Ovary (tissue), 3 donors: ENCODE results near the gene PCIF1.

Source experiments
- EP300 ChIP-seq: sonication (generic); formaldehyde crosslinking; IDR thresholded peaks from one replicate; pipeline ENCODE4 v1.6.1; 2017; ENCODE audit warnings: antibody characterized with exemption
- POLR2A ChIP-seq: fragments of 450-650 bp; IDR thresholded peaks from one replicate; pipeline ENCODE4 v1.6.1; 2017; ENCODE audit warnings: antibody characterized with exemption, mild to moderate bottlenecking, moderate library complexity
- TF ChIP-seq, protein P1 (sequence below), 3 donors: fragments of 450-650 bp in 2 of 3; fragments of 200-600 bp in 1 of 3; IDR thresholded peaks; one replicate each; pipeline versions ENCODE4 v1.5.1 to v1.8.0; 2016 to 2022; ENCODE audit warnings: antibody characterized with exemption in 3 of 3, mild to moderate bottlenecking in 1 of 3
- donor health status: DM: no; HTN: no; CAD: no.

DNA sequence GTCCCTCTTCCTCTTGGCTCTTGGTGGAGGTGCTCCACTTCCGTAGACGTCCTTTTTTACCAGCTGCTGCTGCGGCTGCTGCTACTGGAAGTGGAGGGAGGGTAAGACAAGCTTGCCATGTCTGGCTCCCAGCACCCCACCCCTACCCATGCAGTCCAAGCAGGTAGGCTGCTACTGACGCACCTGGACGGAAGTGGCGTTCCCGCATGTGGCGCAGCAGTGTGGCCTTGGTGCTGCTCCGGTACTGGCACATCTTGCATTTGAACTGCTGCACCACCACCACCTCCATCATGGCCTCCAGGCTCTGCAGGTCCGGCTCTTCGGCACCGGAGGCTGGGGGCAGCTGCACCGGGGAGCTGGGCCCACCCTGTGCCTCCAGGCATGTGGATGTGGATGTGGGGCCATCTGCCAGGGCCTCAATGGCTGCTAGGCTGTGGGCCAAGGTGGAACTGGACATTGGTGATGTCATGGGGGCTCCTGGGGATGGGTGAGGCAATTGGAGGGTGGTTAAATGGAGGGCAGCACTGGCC is 33.1 kb downstream of the PCIF1 start:
- TF ChIP-seq, protein P1, sequence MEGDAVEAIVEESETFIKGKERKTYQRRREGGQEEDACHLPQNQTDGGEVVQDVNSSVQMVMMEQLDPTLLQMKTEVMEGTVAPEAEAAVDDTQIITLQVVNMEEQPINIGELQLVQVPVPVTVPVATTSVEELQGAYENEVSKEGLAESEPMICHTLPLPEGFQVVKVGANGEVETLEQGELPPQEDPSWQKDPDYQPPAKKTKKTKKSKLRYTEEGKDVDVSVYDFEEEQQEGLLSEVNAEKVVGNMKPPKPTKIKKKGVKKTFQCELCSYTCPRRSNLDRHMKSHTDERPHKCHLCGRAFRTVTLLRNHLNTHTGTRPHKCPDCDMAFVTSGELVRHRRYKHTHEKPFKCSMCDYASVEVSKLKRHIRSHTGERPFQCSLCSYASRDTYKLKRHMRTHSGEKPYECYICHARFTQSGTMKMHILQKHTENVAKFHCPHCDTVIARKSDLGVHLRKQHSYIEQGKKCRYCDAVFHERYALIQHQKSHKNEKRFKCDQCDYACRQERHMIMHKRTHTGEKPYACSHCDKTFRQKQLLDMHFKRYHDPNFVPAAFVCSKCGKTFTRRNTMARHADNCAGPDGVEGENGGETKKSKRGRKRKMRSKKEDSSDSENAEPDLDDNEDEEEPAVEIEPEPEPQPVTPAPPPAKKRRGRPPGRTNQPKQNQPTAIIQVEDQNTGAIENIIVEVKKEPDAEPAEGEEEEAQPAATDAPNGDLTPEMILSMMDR (IDR thresholded peaks at IDR 0.05) = no peak
- TF ChIP-seq POLR2A (no peak), EP300 (no peak)
